GM12878 (cell line): ENCODE measurements around the gene KRI1. TPM values are rescaled to one million over a fixed set of nuclear protein-coding genes. Genes with fewer than 3 reads are reported as not detected.
A peak's percentile ranks its signal among the peaks of the same experiment; 100 is the strongest.

Experiments used
- ATAC-seq: fragments of 200-7000 bp; cut with Tn5 transposase; 3 replicates; pipeline ENCODE4 v1.9.1; 2020; ENCODE audit warnings: mild to moderate bottlenecking, moderate library complexity
- BruUV-seq: library from RNA; stranded (reverse); fragments of 400-500 nt; replicated peaks from 2 replicates; lab custom pipeline; 2021; lab: Mats Ljungman, UMichigan
- CTCF ChIA-PET: fragments of 300-600 bp; sonication (Branson Sonifier 250); formaldehyde crosslinking; extraction: SDS; loops from one replicate; lab custom pipeline; 2021; ENCODE audit warnings: inconsistent platforms; lab: Yijun Ruan, JAX
- POLR2A ChIA-PET: fragments of 350-600 bp; formaldehyde crosslinking; extraction: SDS; loops from one replicate; lab custom pipeline; 2021; ENCODE audit warnings: inconsistent platforms; lab: Charles Lee
- RAD21 ChIA-PET: fragments of 300-600 bp; sonication (Branson Sonifier 250); formaldehyde crosslinking; loops from one replicate; lab custom pipeline; 2023; ENCODE audit warnings: antibody characterized with exemption; ENCODE audit not compliant: unreplicated experiment; lab: Charles Lee
- SMC1A ChIA-PET: fragments of 300-600 bp; sonication (Branson Sonifier 250); formaldehyde crosslinking; loops from one replicate; lab custom pipeline; 2023; ENCODE audit not compliant: unreplicated experiment, uncharacterized antibody; lab: Charles Lee
- DNase-seq: peaks from one replicate; pipeline ENCODE4 v3.0.0-alpha.2; 2011; ENCODE audit warnings: low read depth, low spot score
- FAIRE-seq: peaks from 3 replicates; lab custom pipeline; 2011; peaks lifted over from hg19 to GRCh38; lab: Jason Lieb, UNC
- H2AFZ ChIP-seq: 2 replicates; pipeline ENCODE4 v1.6.0; 2011; ENCODE audit warnings: low read depth, low read length, control low read depth; ENCODE audit not compliant: control insufficient read depth
- H3K27ac ChIP-seq: 2 replicates; pipeline ENCODE4 v1.5.1; 2011; ENCODE audit warnings: control low read depth; ENCODE audit not compliant: control insufficient read depth, insufficient read depth
- H3K27me3 ChIP-seq, 2 experiments: replicated peaks in 1 of 2; 2 replicates each; pipeline versions ENCODE4 v1.6.0 to v1.6.1; 2011; ENCODE audit warnings: low read length in 1 of 2; ENCODE audit not compliant: control insufficient read depth in 2 of 2, insufficient read depth in 2 of 2
- H3K36me3 ChIP-seq, 2 experiments: 2 replicates each; pipeline ENCODE4 v1.5.1; 2011; ENCODE audit warnings: low read length in 1 of 2; ENCODE audit not compliant: control insufficient read depth in 2 of 2, insufficient read depth in 2 of 2
- H3K4me1 ChIP-seq: 2 replicates; pipeline ENCODE4 v1.6.1; 2011; ENCODE audit warnings: mild to moderate bottlenecking, low read length, moderate library complexity, mixed read lengths; ENCODE audit not compliant: control insufficient read depth, insufficient read depth
- H3K4me2 ChIP-seq: 2 replicates; pipeline ENCODE4 v1.6.0; 2011; ENCODE audit warnings: control low read depth; ENCODE audit not compliant: control insufficient read depth, insufficient read depth
- H3K4me3 ChIP-seq: fragments of 200-600 bp; sonication (generic); 2 replicates; pipeline ENCODE4 v1.5.1; 2016
- H3K79me2 ChIP-seq: 2 replicates; pipeline ENCODE4 v1.6.0; 2011; ENCODE audit warnings: low read length; ENCODE audit not compliant: control insufficient read depth, insufficient read depth
- H3K9ac ChIP-seq: 2 replicates; pipeline ENCODE4 v1.8.0; 2011; ENCODE audit warnings: low read length, control low read depth, mixed read lengths; ENCODE audit not compliant: control insufficient read depth, insufficient read depth
- H3K9me3 ChIP-seq: replicated peaks from 3 replicates; pipeline ENCODE4 v1.5.1; 2011; ENCODE audit warnings: mild to moderate bottlenecking, low read length; ENCODE audit not compliant: control insufficient read depth, insufficient read depth
- H4K20me1 ChIP-seq: 2 replicates; pipeline ENCODE4 v1.6.0; 2011; ENCODE audit not compliant: control insufficient read depth, insufficient read depth
- ATF7 ChIP-seq: fragments of 450-650 bp; IDR thresholded peaks from 2 replicates; pipeline ENCODE4 v1.6.1; 2016; ENCODE audit warnings: low read depth, mild to moderate bottlenecking
- CEBPB ChIP-seq, 2 experiments: fragments of 150-350 bp in 1 of 2; IDR thresholded peaks; 2 replicates each; pipeline ENCODE4 v1.6.1; 2012 to 2014; ENCODE audit warnings: low read depth in 2 of 2, low read length in 2 of 2, borderline replicate concordance in 1 of 2, inconsistent platforms in 1 of 2
- EED ChIP-seq: sonication (generic); IDR thresholded peaks from 2 replicates; pipeline ENCODE4 v1.6.1; 2016; ENCODE audit warnings: antibody characterized with exemption, low read depth
- EGR1 ChIP-seq, 2 experiments: IDR thresholded peaks; 1 replicate in 1 of 2; 2 replicates in 1 of 2; pipeline ENCODE4 v1.6.1; 2011 to 2012; ENCODE audit warnings: low read depth in 2 of 2, low read length in 2 of 2, borderline replicate concordance in 1 of 2, mild to moderate bottlenecking in 1 of 2, moderate library complexity in 1 of 2
- ETV6 ChIP-seq, 2 experiments: fragments of 450-650 bp in 1 of 2; IDR thresholded peaks in 1 of 2; conservative IDR thresholded peaks in 1 of 2; 2 replicates each; pipeline ENCODE4 v1.6.1; 2014; ENCODE audit warnings: antibody characterized with exemption in 1 of 2, borderline replicate concordance in 1 of 2, low read depth in 1 of 2, mild to moderate bottlenecking in 1 of 2, moderate library complexity in 1 of 2
- MTA3 ChIP-seq: IDR thresholded peaks from 2 replicates; pipeline ENCODE4 v1.6.1; 2012; ENCODE audit warnings: low read length, inconsistent platforms, borderline replicate concordance
- RBBP5 ChIP-seq: fragments of 200-600 bp; sonication (generic); conservative IDR thresholded peaks from 2 replicates; pipeline ENCODE4 v1.6.1; 2016
- WGBS: methylation state at CpG from one replicate; pipeline ENCODE4 v1.1.6; 2016; ENCODE audit warnings: low lambda C conversion rate; ENCODE audit not compliant: insufficient replicate concordance, insufficient coverage; ENCODE audit errors: missing lambda C conversion rate; 5-methylcytosine and 5-hydroxymethylcytosine counted together
- in situ Hi-C: fragments of 300-500 bp; cut with MboI; formaldehyde crosslinking; loops from 9 replicates; pipeline ENCODE4 v1.14.3; 2018; ENCODE audit warnings: mixed read lengths
- intact Hi-C: fragments of 100-400 bp; cut with micrococcal nuclease; formaldehyde crosslinking; loops from one replicate; pipeline ENCODE4 v1.14.2; 2022; ENCODE audit not compliant: unreplicated experiment
- polyA plus RNA-seq, 11 experiments: library from polyadenylated mRNA; depleted of rRNA in 4 of 11; unstranded in 6 of 11; stranded (reverse) in 5 of 11; fragments of >200 nt; fragmentation: Nextera tagmentation in 4 of 11; fragmentation: Illumina TruSeq in 1 of 11; extraction: Ambion mirVana in 4 of 11; extraction: Trizol in 1 of 11; gene quantifications; 1 replicate in 1 of 11; 2 replicates in 10 of 11; pipeline versions ENCODE4 v1.2.1 to v1.2.3, GENCODE V29; 2011 to 2016; ENCODE audit warnings: inconsistent platforms in 2 of 11, missing spikeins in 2 of 11, low read depth in 1 of 11
- total RNA-seq, 4 experiments: library from RNA; depleted of rRNA in 3 of 4; stranded (reverse); fragments of >200 nt in 3 of 4; fragmentation: Illumina TruSeq in 1 of 4; extraction: Trizol in 1 of 4; gene quantifications; 2 replicates each; pipeline versions ENCODE4 v1.2.1 to v1.2.3, GENCODE V29; 2013 to 2021
- TF ChIP-seq, protein P1 (sequence below): IDR thresholded peaks from 2 replicates; pipeline ENCODE4 v1.6.1; 2011; ENCODE audit warnings: borderline replicate concordance, low read depth, mild to moderate bottlenecking, moderate library complexity, mixed read lengths, low read length; ENCODE audit not compliant: insufficient read depth; ENCODE audit errors: extremely low read length

Gene KRI1
- total and polyA plus RNA-seq, 10 of the 15 experiments (the other 5 are each of a cell fraction or from before 2014, with no cell fraction given), result 0.98 to 42.5 (median 24.7) TPM

DNA sequence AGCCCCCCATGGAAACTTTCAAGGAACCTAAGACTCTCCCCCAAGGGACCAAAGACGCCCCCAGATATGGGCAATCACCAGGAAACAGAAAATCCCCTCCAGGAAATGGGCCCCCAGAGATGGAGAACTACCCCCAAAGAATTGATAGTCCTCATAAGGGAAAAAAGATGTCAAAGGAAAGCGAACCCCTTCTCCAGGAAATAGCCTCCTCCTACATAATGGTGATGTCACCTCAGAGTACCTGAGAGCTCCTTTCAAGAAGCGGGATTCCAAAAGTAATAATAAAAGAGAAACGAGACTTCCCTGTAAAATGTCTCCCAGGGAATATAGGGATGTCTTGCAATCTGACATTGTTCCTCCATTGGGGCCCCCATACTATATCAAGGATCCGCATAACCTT lies 1.8 kb upstream of the KRI1 start:
- Histone ChIP-seq H3K9ac (peak overlapping the region; percentile 53), H3K4me2 (peak overlapping the region; percentile 93), H3K36me3 (peaks cover 0 to 3% of the 10 kb centered on the region in 2 experiments; a peak in 1 of 4 replicates), H3K4me3 (peak overlapping the region; percentile 80), H3K9me3 (no peaks in the 10 kb centered on the region), H3K79me2 (peaks cover 13% of the 10 kb centered on the region), H2AFZ (no peak overlapping the region), H3K27ac (peak overlapping the region; percentile 88), H3K27me3 (no peaks in the 10 kb centered on the region), H3K4me1 (peaks cover 23% of the 10 kb centered on the region)
- in situ Hi-C loops (loop anchor here (5.0 kb wide), 1 partner anchor 155 kb away; no protein-coding TSS in a partner anchor), intact Hi-C loops (loop anchor here (2.0 to 5.0 kb wide), 3 partner anchors 65 to 165 kb away; partner anchors contain the start of genes CDC37, ILF3 and KEAP1)
- POLR2A ChIA-PET, result interaction anchor here (0.5 to 1.8 kb wide), 15 partner anchors 24 to 466 kb away, joined by 3 to 7 read pairs (median 3); partner anchors contain the start of genes ATG4D, CDC37 and PDE4A
- 0% methylated on average over 5 of the region's 5 CpGs for WGBS
- CTCF ChIA-PET, result interaction anchor here (0.9 to 5.2 kb wide), 12 partner anchors 13 to 149 kb away, joined by 3 to 35 read pairs (median 4); partner anchors contain the start of genes ATG4D and QTRT1
- no peak for FAIRE-seq
- BruUV-seq, result no TSS peak
- SMC1A ChIA-PET, result interaction anchor here (0.7 to 2.4 kb wide), 3 partner anchors 25 to 160 kb away, joined by 3 to 7 read pairs (median 3); no protein-coding TSS in a partner anchor
- no peak for ATAC-seq
- DNase-seq, result no peak
- TF ChIP-seq CEBPB (IDR thresholded peaks at IDR 0.05; ENCODE audit: borderline replicate concordance in 1 of 2, low read depth in 2 of 2, low read length in 2 of 2) (no peak), EED (peak; percentile 16; the same call in 1 of the 2 replicates), RBBP5 (no peak), ATF7 (peak; percentile 72), EGR1 (IDR thresholded peaks at IDR 0.05; ENCODE audit: borderline replicate concordance in 1 of 2, low read depth in 2 of 2, low read length in 2 of 2) (peak in 1 of 2 experiments; percentile 19; a peak in 1 of 3 replicates), MTA3 (no peak), ETV6 (conservative IDR thresholded peaks at IDR 0.05 in 1 of 2, IDR thresholded peaks at IDR 0.05 in 1 of 2; ENCODE audit: borderline replicate concordance in 1 of 2, low read depth in 1 of 2) (0 out of 4 replicates have a peak, but pooled peaks of 1 of the 2 experiments have one; percentile 30)
- TF ChIP-seq, protein P1, sequence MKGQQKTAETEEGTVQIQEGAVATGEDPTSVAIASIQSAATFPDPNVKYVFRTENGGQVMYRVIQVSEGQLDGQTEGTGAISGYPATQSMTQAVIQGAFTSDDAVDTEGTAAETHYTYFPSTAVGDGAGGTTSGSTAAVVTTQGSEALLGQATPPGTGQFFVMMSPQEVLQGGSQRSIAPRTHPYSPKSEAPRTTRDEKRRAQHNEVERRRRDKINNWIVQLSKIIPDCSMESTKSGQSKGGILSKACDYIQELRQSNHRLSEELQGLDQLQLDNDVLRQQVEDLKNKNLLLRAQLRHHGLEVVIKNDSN, result no peak
- TF ChIP-seq, all 136 proteins: peak for 4
- H4K20me1 ChIP-seq, result no peaks in the 10 kb centered on the region
- RAD21 ChIA-PET, result interaction anchor here (0.9 to 3.3 kb wide), 8 partner anchors 14 to 150 kb away, joined by 3 to 16 read pairs (median 4); partner anchors contain the start of gene ATG4D
